GM23248 (cell line): ENCODE results near the gene NFIL3.

Experiments
- EZH2 ChIP-seq: fragments of 200-600 bp; sonication (generic); IDR thresholded peaks from 2 replicates; pipeline ENCODE4 v1.6.1; 2018; ENCODE audit warnings: antibody characterized with exemption, mild to moderate bottlenecking; ENCODE audit not compliant: insufficient read depth, poor library complexity, severe bottlenecking
- EZH2phosphoT487 ChIP-seq: fragments of 200-600 bp; sonication (generic); IDR thresholded peaks from 2 replicates; pipeline ENCODE4 v1.6.1; 2018; ENCODE audit warnings: antibody characterized with exemption, moderate library complexity, mild to moderate bottlenecking, low read depth; ENCODE audit not compliant: insufficient read depth

DNA sequence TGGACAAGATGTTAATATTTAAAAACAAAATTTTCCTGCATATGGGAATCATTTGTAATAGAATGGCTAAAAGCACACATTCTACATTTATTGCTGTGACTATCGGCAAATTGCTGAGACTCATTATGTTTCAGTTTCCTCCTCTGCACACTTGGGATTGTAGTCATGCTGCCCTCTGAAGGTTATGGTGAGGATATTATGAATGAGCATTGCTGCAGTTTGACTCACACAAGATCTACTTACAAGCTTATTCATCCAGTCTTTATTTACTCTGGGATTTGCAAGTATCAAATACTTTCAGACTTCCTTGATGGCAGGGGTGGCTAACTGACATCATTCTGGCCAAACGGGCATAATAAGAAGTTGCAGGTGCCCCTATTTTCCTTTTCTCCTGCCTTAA, 9.5 kb upstream of the NFIL3 start:
- TF ChIP-seq EZH2phosphoT487 (no peak), EZH2 (no peak)
